ENCODE results near the gene PCSK5.

Gene PCSK5

GRCh38 chr9:76037587-76038225 lies 147.2 kb downstream of the PCSK5 start:
- no peak for TF ChIP-seq CTCF (IDR thresholded peaks at IDR 0.05; ENCODE audit: low read depth, low read length, missing control alignments)
- no peak overlapping the region for H3K4me3 ChIP-seq (replicated peaks; ENCODE audit: low read depth, low read length)

GRCh38 chr9:76038431-76038830 lies 148.0 kb downstream of the PCSK5 start:
- H3K4me3 ChIP-seq (replicated peaks; ENCODE audit: low read depth, low read length) = no peak overlapping the region

More at GRCh38 chr9:76037587-76038225, 147.2 kb downstream of the PCSK5 start:
- no peak for DNase-seq (ENCODE audit: extremely low read depth, low read depth)

GRCh38 chr9:76044266-76044819 lies 153.9 kb downstream of the PCSK5 start:
- TF ChIP-seq CTCF (IDR thresholded peaks at IDR 0.05; ENCODE audit: low read depth, low read length, missing control alignments) = no peak
- no peak overlapping the region for H3K4me3 ChIP-seq (replicated peaks; ENCODE audit: low read depth, low read length)
- DNase-seq (ENCODE audit: extremely low read depth, low read depth) = no peak

More at GRCh38 chr9:76038431-76038830, 148.0 kb downstream of the PCSK5 start:
- no peak for TF ChIP-seq CTCF (IDR thresholded peaks at IDR 0.05; ENCODE audit: low read depth, low read length, missing control alignments)
- DNase-seq (ENCODE audit: extremely low read depth, low read depth) = no peak

- DNase-seq (ENCODE audit: extremely low read depth, low read depth) = no peak
- no peak overlapping the region for H3K4me3 ChIP-seq (replicated peaks; ENCODE audit: low read depth, low read length)
- no peak for TF ChIP-seq CTCF (IDR thresholded peaks at IDR 0.05; ENCODE audit: low read depth, low read length, missing control alignments)
These were observed 154.7 kb downstream of the PCSK5 start for GRCh38 chr9:76045221-76045620.

GRCh38 chr9:76049341-76049740 lies 158.9 kb downstream of the PCSK5 start:
- DNase-seq (ENCODE audit: extremely low read depth, low read depth) = no peak
- no peak for TF ChIP-seq CTCF (IDR thresholded peaks at IDR 0.05; ENCODE audit: low read depth, low read length, missing control alignments)
- no peak overlapping the region for H3K4me3 ChIP-seq (replicated peaks; ENCODE audit: low read depth, low read length)

- DNase-seq (ENCODE audit: extremely low read depth, low read depth) = no peak
- no peak for TF ChIP-seq CTCF (IDR thresholded peaks at IDR 0.05; ENCODE audit: low read depth, low read length, missing control alignments)
- no peak overlapping the region for H3K4me3 ChIP-seq (replicated peaks; ENCODE audit: low read depth, low read length)
These were observed 177.2 kb downstream of the PCSK5 start for GRCh38 chr9:76067696-76068095.

Measured in HFF-Myc (cell line).